ENCODE data around the gene GPR171.

- TF ChIP-seq CTCF (IDR thresholded peaks at IDR 0.05; ENCODE audit: poor library complexity, severe bottlenecking): no peak
- TF ChIP-seq POLR2AphosphoS5 (IDR thresholded peaks at IDR 0.05): no peak
- no peak for TF ChIP-seq EP300 (conservative IDR thresholded peaks at IDR 0.05; ENCODE audit: poor library complexity, severe bottlenecking)
- no peak for TF ChIP-seq EZH2 (IDR thresholded peaks at IDR 0.05; ENCODE audit: borderline replicate concordance, insufficient read depth, low read length, poor library complexity, severe bottlenecking)
- no peak for TF ChIP-seq MXI1 (conservative IDR thresholded peaks at IDR 0.05; ENCODE audit: poor library complexity, severe bottlenecking)
- TF ChIP-seq TAF1 (IDR thresholded peaks at IDR 0.05; ENCODE audit: low read depth): no peak
These were observed 37.8 kb downstream of the GPR171 start for GRCh38 chr3:151165226-151165625.
